CD14-positive monocyte (primary cell): Measurements from ENCODE around the gene CCDC40. TPM values are rescaled to one million over a fixed set of nuclear protein-coding genes. Genes with fewer than 3 reads are reported as not detected.

Source experiments
- DNase-seq, 3 donors: peaks; one replicate each; pipeline ENCODE4 v3.0.0-alpha.2; 2011 to 2022
- H2AFZ ChIP-seq: 2 replicates; pipeline ENCODE4 v1.6.0; 2012; ENCODE audit warnings: mild to moderate bottlenecking, low read depth, low read length, inconsistent platforms; ENCODE audit not compliant: insufficient read depth, poor library complexity, severe bottlenecking
- H3K27ac ChIP-seq, 2 donors: 1 replicate in 1 of 2; 2 replicates in 1 of 2; pipeline ENCODE4 v1.5.1; 2012 to 2013; ENCODE audit warnings: low read length in 2 of 2, control low read depth in 1 of 2, inconsistent platforms in 1 of 2, low read depth in 1 of 2, mild to moderate bottlenecking in 1 of 2
- H3K27me3 ChIP-seq, 2 donors: one replicate each; pipeline versions ENCODE4 v1.6.0 to v1.6.1; 2011 to 2013; ENCODE audit warnings: low read length in 2 of 2; ENCODE audit not compliant: control insufficient read depth in 2 of 2, insufficient read depth in 2 of 2
- H3K36me3 ChIP-seq, 2 donors: replicated peaks in 1 of 2; 1 replicate in 1 of 2; 2 replicates in 1 of 2; pipeline versions ENCODE4 v1.5.1 to v1.6.1; 2012 to 2013; ENCODE audit warnings: low read length in 2 of 2, control low read depth in 1 of 2, inconsistent platforms in 1 of 2, mild to moderate bottlenecking in 1 of 2; ENCODE audit not compliant: insufficient read depth in 2 of 2, control insufficient read depth in 1 of 2
- H3K4me1 ChIP-seq, 2 donors: 1 replicate in 1 of 2; 2 replicates in 1 of 2; pipeline versions ENCODE4 v1.5.1 to v1.6.1; 2012 to 2013; ENCODE audit warnings: low read length in 2 of 2, control low read depth in 1 of 2, inconsistent platforms in 1 of 2, mild to moderate bottlenecking in 1 of 2, moderate library complexity in 1 of 2; ENCODE audit not compliant: insufficient read depth in 2 of 2, control insufficient read depth in 1 of 2
- H3K4me2 ChIP-seq: replicated peaks from 2 replicates; pipeline ENCODE3; 2012; ENCODE audit warnings: low read length, moderate library complexity, mild to moderate bottlenecking; ENCODE audit not compliant: poor library complexity, severe bottlenecking; ENCODE audit errors: extremely low read depth
- H3K4me3 ChIP-seq, 3 experiments: fragments of 200-600 bp in 1 of 3; sonication (generic) in 1 of 3; replicated peaks in 1 of 3; 1 replicate in 2 of 3; 2 replicates in 1 of 3; pipeline ENCODE4 v1.5.1; 2011 to 2013; ENCODE audit warnings: low read length in 3 of 3, mild to moderate bottlenecking in 3 of 3, control low read depth in 2 of 3, low read depth in 2 of 3, inconsistent platforms in 1 of 3, moderate library complexity in 1 of 3
- H3K79me2 ChIP-seq: 2 replicates; pipeline ENCODE4 v1.6.0; 2012; ENCODE audit warnings: mild to moderate bottlenecking, control low read depth, inconsistent platforms, low read length, moderate library complexity; ENCODE audit not compliant: insufficient read depth
- H3K9ac ChIP-seq: 2 replicates; pipeline ENCODE4 v1.6.0; 2017; ENCODE audit warnings: low read length, mild to moderate bottlenecking; ENCODE audit not compliant: insufficient read depth, poor library complexity, severe bottlenecking
- H3K9me3 ChIP-seq, 2 donors: replicated peaks in 1 of 2; 1 replicate in 1 of 2; 2 replicates in 1 of 2; pipeline versions ENCODE4 v1.5.1 to v1.6.1; 2012 to 2013; ENCODE audit warnings: low read length in 2 of 2, control low read depth in 1 of 2; ENCODE audit not compliant: control insufficient read depth in 1 of 2, insufficient read depth in 1 of 2
- H4K20me1 ChIP-seq: 2 replicates; pipeline ENCODE4 v1.6.0; 2012; ENCODE audit warnings: mild to moderate bottlenecking, low read length, control low read depth, moderate library complexity; ENCODE audit not compliant: insufficient read depth
- H3K27ac Mint-ChIP-seq, 7 donors: one replicate each; pipeline ENCODE4 v1.8.0; 2020; ENCODE audit warnings: mild to moderate bottlenecking in 7 of 7, mixed read lengths in 7 of 7, moderate library complexity in 6 of 7, inconsistent platforms in 2 of 7
- H3K27me3 Mint-ChIP-seq, 3 donors: one replicate each; pipeline ENCODE4 v1.8.0; 2021 to 2022; ENCODE audit warnings: low read depth in 3 of 3, mild to moderate bottlenecking in 3 of 3, mixed read lengths in 3 of 3, moderate library complexity in 3 of 3, inconsistent platforms in 1 of 3
- H3K36me3 Mint-ChIP-seq, 2 donors: one replicate each; pipeline ENCODE4 v1.8.0; 2020; ENCODE audit warnings: mixed read lengths in 2 of 2, inconsistent platforms in 1 of 2, mild to moderate bottlenecking in 1 of 2
- H3K4me1 Mint-ChIP-seq: one replicate; pipeline ENCODE4 v1.8.0; 2020; ENCODE audit warnings: mild to moderate bottlenecking, mixed read lengths
- H3K4me3 Mint-ChIP-seq, 2 donors: one replicate each; pipeline ENCODE4 v1.8.0; 2020; ENCODE audit warnings: mild to moderate bottlenecking in 2 of 2, mixed read lengths in 2 of 2, moderate library complexity in 1 of 2
- H3K9me3 Mint-ChIP-seq, 7 donors: one replicate each; pipeline ENCODE4 v1.8.0; 2020 to 2022; ENCODE audit warnings: mixed read lengths in 7 of 7, mild to moderate bottlenecking in 6 of 7, moderate library complexity in 6 of 7, inconsistent platforms in 2 of 7
- WGBS: methylation state at CpG from one replicate; pipeline ENCODE4 v1.1.5; 2013; ENCODE audit warnings: missing lambda C conversion rate; ENCODE audit not compliant: insufficient coverage; 5-methylcytosine and 5-hydroxymethylcytosine counted together
- intact Hi-C, 2 donors: fragments of 100-400 bp; cut with micrococcal nuclease; formaldehyde crosslinking; loops; one replicate each; pipeline versions ENCODE4 v1.15.0 to v1.15.1; 2023
- polyA plus RNA-seq, 3 donors: library from polyadenylated mRNA; depleted of rRNA in 1 of 3; unstranded in 2 of 3; stranded (reverse) in 1 of 3; fragments of 300-500 nt in 2 of 3; fragments of >200 nt in 1 of 3; fragmentation: Illumina TruSeq in 2 of 3; gene quantifications; 1 replicate in 2 of 3; 2 replicates in 1 of 3; pipeline ENCODE4 v1.2.3, GENCODE V29; 2012 to 2021
- TF ChIP-seq, protein P1 (sequence below): fragments of 200-600 bp; IDR thresholded peaks from one replicate; pipeline ENCODE4 v1.8.0; 2022; ENCODE audit warnings: antibody characterized with exemption, mild to moderate bottlenecking

Gene CCDC40
- polyA plus RNA-seq, 3 donors, result 0.21 to 0.27 TPM; not detected in 1

DNA sequence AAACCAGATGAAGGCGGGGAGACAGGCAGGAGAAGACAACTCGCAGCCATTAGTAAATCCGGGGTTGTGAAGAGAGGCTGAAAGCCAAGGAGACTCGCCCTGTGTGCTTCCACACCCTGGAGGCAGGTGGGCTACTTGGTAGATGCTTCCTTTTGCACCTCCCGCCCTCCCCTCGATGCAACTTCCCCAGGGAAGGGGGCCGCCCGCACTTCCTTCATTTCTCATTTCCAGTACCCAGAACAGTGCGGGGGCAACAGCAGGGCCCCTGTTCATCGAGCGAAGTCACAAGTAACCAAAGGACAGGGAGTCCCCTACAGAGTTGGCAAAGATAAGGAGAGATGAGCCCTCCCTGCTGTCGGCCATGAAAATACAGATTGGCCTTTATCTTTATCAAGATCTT is 25.0 kb downstream of the CCDC40 start:
- Histone ChIP-seq H3K4me2 (no peak overlapping the region), H3K79me2 (no peaks in the 10 kb centered on the region), H3K4me1 (peaks cover 10 to 11% of the 10 kb centered on the region in 2 donors), H2AFZ (no peak overlapping the region), H3K27me3 (no peaks in the 10 kb centered on the region), H3K4me3 (no peak overlapping the region), H3K27ac (no peak overlapping the region), H4K20me1 (no peaks in the 10 kb centered on the region), H3K36me3 (no peaks in the 10 kb centered on the region), H3K9ac (no peak overlapping the region), H3K9me3 (no peaks in the 10 kb centered on the region)
- Mint-ChIP-seq H3K27me3 (peaks cover 3 to 6% (median 6%) of the 10 kb centered on the region in 3 donors), H3K4me1 (peaks cover 14% of the 10 kb centered on the region), H3K4me3 (no peak overlapping the region), H3K27ac (peak overlapping the region in 1 of 7 donors; percentile 32), H3K9me3 (no peaks in the 10 kb centered on the region), H3K36me3 (no peaks in the 10 kb centered on the region)
- no CpG with 5 or more reads among the region's 12 CpGs for WGBS
- TF ChIP-seq, protein P1, sequence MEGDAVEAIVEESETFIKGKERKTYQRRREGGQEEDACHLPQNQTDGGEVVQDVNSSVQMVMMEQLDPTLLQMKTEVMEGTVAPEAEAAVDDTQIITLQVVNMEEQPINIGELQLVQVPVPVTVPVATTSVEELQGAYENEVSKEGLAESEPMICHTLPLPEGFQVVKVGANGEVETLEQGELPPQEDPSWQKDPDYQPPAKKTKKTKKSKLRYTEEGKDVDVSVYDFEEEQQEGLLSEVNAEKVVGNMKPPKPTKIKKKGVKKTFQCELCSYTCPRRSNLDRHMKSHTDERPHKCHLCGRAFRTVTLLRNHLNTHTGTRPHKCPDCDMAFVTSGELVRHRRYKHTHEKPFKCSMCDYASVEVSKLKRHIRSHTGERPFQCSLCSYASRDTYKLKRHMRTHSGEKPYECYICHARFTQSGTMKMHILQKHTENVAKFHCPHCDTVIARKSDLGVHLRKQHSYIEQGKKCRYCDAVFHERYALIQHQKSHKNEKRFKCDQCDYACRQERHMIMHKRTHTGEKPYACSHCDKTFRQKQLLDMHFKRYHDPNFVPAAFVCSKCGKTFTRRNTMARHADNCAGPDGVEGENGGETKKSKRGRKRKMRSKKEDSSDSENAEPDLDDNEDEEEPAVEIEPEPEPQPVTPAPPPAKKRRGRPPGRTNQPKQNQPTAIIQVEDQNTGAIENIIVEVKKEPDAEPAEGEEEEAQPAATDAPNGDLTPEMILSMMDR, result no peak
- intact Hi-C loops, result no loop called here
- no peak for DNase-seq

GRCh38 chr17:80063830-80064585 is 27.6 kb downstream of the CCDC40 start:
- Histone ChIP-seq H3K27me3 (no peaks in the 10 kb centered on the region), H3K9ac (no peak overlapping the region), H4K20me1 (no peaks in the 10 kb centered on the region), H3K9me3 (no peaks in the 10 kb centered on the region), H3K4me1 (peaks cover 10 to 11% of the 10 kb centered on the region in 2 donors), H2AFZ (peak overlapping the region; percentile 31), H3K4me2 (peak overlapping the region; percentile 4), H3K4me3 (no peak overlapping the region), H3K36me3 (no peaks in the 10 kb centered on the region), H3K79me2 (no peaks in the 10 kb centered on the region), H3K27ac (no peak overlapping the region)
- Mint-ChIP-seq H3K4me3 (peak overlapping the region in 1 of 2 donors; percentile 79), H3K27ac (peak overlapping the region in 3 of 7 donors; percentile 30 to 68 (median 42)), H3K36me3 (no peaks in the 10 kb centered on the region), H3K9me3 (no peaks in the 10 kb centered on the region), H3K4me1 (peaks cover 16% of the 10 kb centered on the region), H3K27me3 (peaks cover 3 to 7% (median 4%) of the 10 kb centered on the region in 3 donors)
- DNase-seq, result peak; percentile 43 to 68 (median 49)
- TF ChIP-seq, protein P1, result no peak
- intact Hi-C loops, result no loop called here
- 61% methylated on average over 21 of the region's 27 CpGs for WGBS
